ENCODE measurements around the gene HOXA5. TPM values are rescaled to one million over a fixed set of nuclear protein-coding genes. Genes with fewer than 3 reads are reported as not detected.
A peak's percentile ranks its signal among the peaks of the same experiment; 100 is the strongest.

Gene HOXA5
- polyA plus RNA-seq (ENCODE audit: insufficient read length in 4 of 4) = 10 to 100 TPM; 70.8 to 87.5 (median 80.9) TPM

DNA sequence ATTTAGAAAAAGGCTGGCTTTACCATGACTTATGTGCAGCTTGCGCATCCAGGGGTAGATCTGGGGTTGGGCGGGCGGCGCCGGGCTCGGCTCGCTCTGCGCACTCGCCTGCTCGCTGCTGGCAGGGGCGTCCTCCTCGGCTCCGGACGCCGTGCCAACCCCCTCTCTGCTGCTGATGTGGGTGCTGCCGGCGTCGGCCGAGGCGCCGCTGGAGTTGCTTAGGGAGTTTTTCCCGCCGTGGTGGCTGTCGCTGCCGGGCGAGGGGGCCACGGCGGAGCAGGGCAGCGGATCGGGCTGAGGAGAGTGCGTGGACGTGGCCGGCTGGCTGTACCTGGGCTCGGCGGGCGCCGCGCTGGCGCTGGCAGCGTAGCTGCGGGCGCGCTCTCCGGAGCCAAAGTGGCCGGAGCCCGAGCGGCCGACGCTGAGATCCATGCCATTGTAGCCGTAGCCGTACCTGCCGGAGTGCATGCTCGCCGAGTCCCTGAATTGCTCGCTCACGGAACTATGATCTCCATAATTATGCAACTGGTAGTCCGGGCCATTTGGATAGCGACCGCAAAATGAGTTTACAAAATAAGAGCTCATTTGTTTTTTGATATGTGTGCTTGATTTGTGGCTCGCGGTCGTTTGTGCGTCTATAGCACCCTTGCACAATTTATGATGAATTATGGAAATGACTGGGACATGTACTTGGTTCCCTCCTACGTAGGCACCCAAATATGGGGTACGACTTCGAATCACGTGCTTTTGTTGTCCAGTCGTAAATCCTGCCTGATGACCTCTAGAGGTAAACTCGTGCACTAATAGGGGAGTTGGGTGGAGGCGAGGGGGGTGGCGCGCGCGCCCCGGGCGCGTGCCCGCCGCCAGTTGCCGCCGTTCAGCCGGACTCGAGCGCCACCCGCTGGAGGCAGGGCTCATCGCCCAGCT, at the start of gene HOXA5:
HOXA5 (minus strand) TSS at position 659 of the 927 bp plus-strand sequence; CDS start at position 585, 74 bp downstream.
- peak in 1 of 4 donors; percentile 88 for DNase-seq (ENCODE audit: low read depth in 4 of 4, low spot score in 2 of 4)

DNA sequence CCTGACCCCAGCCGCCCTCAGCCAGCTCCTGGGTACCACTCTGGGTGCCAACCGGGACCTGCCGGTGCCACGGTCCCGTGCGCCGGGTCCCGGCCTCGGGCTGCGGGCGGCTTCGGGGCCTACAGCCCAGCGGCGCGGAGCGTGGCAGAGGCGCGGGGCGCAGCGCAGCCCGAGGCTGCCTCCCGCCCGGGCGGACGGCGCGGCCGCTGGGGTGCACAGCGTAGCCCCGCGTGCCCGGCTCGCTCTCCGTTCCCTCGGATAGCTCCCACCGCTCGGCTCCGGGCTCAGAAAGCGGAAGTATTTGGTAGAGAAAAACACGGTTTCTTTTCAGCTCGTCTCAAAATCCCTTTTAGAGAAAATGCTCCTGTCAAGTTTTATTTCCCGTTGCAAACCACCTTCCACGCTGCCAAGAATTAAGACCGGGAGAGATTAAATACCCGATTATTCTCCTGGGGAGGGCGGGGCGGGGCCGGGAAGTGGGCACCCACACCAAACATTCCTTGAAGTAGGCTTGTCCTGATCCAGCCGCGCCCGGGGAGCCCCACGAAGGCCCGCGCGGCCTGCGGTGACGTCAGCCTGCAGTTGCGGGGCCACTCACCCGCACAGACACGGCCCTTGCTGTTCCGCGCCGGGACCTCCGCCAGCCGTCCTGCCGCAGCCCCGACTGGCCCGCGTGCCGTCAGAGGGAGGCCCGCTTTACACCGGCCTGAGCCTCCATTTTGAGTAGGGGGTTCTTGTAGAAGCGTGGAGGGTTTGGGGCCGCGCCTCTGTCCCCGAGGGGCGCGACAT, 49.3 kb upstream of the HOXA5 start:
- peak in 1 of 4 donors; percentile 23 for DNase-seq (ENCODE audit: low read depth in 4 of 4, low spot score in 2 of 4)

DNA sequence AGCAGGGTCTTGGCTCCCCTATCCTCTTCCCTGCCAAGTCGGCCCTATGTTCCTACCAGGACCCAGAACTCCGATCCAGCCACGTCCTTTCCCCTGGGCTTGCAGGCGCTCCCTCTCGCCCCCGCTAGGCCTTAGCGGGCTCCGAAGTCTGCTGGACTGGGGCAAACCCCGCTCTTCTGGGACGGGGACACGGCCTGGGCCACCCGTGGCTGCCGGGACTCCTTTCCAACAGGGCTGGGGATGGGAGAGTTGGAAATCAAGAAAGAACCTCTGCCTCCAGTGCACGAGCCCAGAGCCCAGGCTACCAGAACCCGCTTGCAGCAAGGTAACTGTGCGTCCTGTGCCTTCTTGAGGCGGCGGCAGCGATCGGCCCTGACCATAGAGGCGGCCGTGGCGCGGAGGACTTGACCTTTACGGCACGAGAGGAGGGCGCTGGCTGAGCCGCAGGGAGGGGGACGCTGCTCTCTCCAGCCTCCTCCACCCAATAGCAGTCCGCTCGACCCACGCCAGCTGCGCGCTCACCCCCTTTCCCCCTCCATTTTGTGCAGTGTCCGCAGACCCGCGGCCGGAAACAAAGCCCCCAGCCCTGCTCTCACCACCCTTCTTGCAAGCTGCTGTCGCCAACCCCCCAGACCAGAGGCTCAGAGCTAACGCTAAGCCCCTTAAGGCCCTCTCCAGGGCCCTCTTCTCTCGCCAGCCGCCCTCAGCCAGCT, 48.5 kb upstream of the HOXA5 start:
- DNase-seq (ENCODE audit: low read depth in 4 of 4, low spot score in 2 of 4) = no peak

DNA sequence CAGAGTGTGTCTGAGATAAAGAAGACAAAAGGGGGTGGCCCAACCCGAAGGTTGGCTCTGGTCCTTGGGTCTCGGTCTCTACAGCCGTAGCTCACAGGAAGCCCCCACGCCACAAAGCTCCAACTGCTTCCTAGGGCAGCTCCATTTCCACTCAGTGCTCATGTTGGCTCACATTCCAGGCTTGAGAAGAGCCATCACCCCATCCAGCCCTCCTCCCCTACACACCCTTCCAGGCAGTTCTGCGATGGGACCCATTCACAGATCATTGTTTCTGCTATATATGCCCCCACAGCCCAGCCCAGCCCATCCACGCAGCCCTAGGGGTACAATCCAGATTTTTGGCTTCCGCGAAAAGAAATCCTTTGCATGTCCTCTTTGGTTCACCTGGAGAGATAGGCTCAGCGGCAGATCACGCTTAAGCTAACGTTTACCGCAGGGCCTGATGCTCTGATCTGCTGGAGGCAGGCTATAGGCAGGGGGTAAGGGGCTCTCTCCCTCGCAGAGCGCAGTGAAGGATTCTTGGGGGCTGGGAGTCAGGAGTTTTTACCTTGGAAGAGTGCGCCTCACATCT, 47.8 kb upstream of the HOXA5 start:
- no peak for DNase-seq (ENCODE audit: low read depth in 4 of 4, low spot score in 2 of 4)

- no peak for DNase-seq (ENCODE audit: low read depth in 4 of 4, low spot score in 2 of 4)
Observed at GRCh38 chr7:27189997-27190748, 46.7 kb upstream of the HOXA5 start.

- no peak for DNase-seq (ENCODE audit: low read depth in 4 of 4, low spot score in 2 of 4)
Observed at GRCh38 chr7:27189295-27189996, 46.0 kb upstream of the HOXA5 start.

DNA sequence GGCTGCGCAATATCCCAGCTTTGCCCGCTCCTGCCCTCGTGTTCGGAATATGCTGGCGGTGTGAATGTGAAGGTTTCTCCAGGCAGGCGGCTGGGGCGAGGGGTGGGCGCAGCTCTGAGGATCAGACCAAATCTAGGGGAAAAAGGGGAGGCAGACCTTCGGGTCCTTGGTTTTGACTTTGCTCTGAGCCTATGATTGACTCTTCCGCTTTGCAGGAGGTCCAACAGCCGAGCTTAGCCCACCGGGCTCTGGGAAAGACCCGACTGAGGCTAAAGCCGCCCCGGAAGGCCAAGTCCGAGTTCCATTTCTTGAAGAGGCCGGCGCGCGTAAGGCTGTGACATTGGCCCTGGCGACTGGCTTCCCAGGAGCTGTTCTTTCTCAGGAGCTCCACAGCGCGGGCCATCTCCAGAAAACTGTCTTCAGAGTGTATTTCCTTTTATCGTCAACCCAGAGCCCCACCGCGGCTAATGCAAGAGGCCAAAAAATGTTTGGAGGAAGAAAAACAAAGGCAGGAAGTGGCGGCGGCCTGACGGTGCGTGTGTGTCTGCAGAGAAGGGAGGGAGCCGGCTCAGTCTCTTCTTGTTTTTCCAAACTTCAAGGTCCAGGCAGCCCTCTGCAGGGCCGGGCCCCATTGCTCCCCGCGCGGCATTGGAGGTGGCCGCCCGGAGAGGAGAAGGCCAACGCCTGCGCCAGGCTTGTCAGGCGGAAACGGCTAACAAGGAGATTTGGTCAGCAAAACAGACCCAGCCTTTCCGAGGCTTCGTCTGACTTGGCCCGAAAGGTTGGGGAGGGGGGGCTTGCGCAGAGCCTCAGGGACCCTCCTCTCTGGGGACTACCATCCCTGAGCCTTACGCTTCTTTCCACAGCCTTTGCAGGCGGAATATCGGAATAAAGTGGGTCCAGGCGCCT, 45.2 kb upstream of the HOXA5 start:
- no peak for DNase-seq (ENCODE audit: low read depth in 4 of 4, low spot score in 2 of 4)

DNA sequence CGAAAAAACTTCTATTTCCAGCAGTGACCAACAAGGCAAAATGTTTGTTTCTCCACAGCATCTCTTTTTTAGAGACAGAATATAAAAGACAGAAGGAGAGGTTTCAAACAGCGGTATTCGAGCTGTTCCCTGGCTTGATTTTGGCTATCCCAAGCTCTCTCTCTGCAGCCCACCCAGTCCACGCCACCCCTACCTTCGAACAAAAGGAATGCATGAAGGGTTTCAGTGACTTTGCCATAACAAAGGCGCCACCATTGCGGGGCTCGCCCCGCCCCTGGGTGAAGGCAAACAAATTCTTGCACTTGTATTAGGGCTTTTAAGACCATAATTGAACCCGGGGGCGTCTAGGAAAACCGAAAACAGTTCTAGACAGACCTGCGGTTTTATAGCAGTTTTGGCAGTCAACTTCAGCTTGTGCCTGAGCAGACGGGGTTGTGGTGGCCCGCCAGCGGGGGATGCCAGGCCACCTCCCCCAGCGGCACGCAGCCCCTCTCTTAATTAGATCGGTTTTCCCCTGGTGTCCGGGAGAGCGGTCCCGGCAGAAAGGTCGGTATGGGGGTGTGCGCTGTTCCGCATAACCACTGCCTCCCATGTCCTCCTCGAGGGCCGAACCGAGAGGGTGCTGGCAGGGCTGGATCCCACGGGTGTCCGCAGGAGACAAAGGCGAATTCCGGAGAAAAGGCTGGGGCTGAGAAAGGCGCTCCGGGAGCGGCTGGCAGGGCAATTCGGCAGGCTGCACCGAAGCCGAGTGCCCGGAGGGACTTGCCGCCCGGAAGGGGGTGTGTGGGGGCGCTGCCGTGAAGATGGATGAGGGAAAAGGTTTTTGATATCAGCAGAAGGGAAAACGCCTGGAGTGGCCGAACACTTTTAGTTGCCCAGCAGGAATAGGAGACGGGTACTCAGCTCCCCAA, 44.2 kb upstream of the HOXA5 start:
- no peak for DNase-seq (ENCODE audit: low read depth in 4 of 4, low spot score in 2 of 4)

DNA sequence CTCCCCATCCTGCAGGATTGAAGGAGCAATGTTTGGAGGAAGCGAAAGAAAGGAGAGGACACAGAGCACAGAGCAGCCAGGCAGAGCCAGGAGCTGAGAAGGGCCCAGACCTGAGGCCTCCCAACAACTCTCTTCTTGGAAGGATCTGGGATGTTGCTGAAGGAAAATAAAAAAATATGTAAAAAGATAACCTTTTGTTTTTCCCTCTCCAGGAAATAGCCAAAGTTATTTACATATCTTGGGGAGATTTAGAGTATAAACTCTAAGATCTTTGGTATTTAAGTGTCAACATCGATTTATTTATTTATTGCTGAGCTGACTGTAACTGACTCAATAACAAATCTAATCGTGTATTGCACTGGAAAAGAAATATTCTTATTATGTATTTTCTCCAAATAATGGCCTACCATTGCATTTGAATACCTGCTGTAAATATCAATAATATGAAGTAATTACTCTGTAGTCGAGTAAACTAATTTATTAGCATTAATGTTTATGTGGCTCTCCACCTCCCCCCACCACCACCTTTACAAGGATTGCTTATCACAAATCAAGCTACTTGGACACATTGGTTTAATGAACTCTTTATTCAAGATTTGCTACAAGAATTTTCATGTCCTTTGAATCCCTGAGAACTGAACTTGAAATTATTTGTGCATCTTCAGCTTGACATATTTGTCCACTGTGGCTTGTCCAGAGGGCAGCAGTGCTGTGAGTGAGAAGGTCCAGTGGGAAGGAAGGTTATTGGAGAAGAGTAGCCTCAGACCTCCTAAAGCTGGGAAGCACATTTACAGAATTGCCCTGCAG, 43.4 kb upstream of the HOXA5 start:
- DNase-seq (ENCODE audit: low read depth in 4 of 4, low spot score in 2 of 4) = no peak

DNA sequence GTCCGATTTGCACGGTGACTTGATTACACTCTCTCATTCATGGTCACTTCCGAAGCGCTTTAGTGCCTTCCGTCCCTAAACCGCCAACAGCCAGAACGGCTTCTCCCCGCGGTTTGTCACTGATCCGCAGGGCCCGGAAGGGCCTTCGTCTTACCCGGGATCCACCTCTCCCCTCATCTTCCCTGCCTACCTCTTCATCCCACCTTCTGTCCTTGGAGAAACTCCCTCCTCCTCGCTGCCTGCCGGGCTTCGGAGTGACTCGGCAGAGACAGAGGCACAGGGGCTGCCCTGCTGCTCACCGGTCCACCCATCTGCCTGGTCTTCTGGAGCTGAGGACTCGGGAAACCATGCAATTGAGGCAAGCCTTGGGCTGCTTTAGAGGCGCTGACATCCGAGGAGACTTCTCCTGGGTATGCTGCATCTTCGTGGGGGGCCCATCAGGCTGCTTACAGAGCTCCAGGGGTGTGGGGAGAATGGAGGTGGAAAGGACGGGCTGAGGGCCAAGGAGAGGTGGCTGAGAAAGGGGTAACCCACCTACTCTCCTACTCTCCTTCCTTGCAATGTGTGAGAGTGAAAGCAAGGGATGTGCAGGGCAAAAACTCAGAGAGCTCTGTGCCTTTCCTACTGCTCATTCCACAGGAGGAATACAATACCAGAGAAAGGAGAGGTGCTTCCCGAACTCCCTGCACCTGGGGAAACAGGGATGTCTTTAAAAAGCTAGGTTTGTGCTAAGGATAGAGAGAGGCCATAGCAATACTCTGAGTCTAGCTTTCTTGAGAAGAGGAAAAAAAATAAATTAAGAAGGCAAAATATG, 42.6 kb upstream of the HOXA5 start:
- DNase-seq (ENCODE audit: low read depth in 4 of 4, low spot score in 2 of 4) = no peak

GRCh38 chr7:27185013-27185853, 41.8 kb upstream of the HOXA5 start, which contains the start of gene HOXA11:
Gene HOXA11 (minus strand): TSS chr7:27185232. CDS start chr7:27185144, 88 bp downstream.
- peak in 3 of 4 donors; percentile 90 to 94 (median 90) for DNase-seq (ENCODE audit: low read depth in 4 of 4, low spot score in 2 of 4)

DNA sequence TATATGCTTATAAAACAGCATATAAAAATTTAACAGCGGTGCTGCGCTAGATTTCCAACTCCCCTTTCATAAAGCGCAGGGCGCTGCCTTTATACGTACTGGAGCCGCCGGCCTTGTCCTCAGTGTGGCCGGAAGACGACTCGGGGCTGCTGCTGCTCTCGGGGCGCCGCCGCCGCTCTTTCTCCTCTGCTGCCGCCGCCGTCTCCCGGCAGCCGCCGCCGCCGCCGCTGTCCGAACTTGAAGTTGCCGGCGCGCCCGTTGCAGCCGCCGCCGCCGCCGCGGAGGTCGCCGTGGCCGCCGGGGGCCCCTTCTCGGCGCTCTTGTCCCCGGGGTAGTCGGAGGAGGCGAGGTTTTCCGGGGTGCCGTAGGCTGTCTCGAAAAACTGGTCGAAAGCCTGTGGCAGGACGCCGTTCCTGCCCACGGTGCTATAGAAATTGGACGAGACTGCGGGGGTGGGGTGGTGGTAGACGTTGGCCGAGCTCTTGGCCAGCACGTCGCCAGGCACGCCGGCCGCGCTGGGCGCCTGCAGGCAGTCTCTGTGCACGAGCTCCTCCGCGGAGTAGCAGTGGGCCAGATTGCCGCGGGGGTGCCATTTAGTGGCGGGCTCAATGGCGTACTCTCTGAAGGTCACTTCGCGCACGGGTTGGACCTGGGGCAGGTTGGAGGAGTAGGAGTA, 41.0 kb upstream of the HOXA5 start:
- no peak for DNase-seq (ENCODE audit: low read depth in 4 of 4, low spot score in 2 of 4)

DNA sequence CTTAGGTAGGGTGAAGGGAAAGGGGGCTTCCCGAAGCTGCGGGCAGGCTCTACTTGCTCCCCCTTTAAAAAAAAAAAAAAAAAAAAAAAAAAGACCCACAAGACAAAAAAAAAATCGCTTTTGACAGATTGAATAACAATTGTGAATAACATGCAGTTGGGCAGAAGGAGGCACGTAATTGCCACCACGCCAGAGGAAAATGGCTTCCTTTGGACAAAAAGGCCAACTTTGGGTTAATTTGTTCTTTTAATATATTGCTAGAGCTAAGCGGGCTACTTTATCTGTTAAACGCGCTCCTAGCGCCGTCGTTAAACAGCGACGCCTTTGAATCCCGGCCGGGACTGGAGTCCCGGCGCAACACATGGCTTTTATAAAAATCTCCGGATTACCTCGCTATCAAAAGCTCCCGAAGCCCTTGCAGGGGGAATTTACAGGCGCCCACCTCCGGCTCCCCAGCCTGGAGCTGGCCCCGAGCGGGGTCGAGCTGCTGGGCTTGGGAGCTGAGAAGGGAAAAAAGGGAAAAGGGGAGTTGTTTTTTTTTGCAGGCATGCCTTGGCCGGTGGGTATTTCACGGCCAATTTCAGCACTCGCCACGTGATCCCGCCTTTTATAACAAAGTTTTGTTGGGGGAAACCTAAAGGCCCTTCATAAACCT, 40.3 kb upstream of the HOXA5 start:
- no peak for DNase-seq (ENCODE audit: low read depth in 4 of 4, low spot score in 2 of 4)

All from left renal cortex interstitium (tissue), 4 donors.